ENCODE results near the gene DTX3.
"Not testable (repeated sequence)": the region's sequence is repeated elsewhere in the genome, so short reads cannot be mapped to it uniquely, and the experiment has no call there.

DTX3 gene, protein sequence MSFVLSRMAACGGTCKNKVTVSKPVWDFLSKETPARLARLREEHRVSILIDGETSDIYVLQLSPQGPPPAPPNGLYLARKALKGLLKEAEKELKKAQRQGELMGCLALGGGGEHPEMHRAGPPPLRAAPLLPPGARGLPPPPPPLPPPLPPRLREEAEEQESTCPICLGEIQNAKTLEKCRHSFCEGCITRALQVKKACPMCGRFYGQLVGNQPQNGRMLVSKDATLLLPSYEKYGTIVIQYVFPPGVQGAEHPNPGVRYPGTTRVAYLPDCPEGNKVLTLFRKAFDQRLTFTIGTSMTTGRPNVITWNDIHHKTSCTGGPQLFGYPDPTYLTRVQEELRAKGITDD

GRCh38 chr12:57604454-57604991 is at the start of gene DTX3:
Gene DTX3, plus strand, starts transcription at chr12:57604824. Its CDS starts 1,694 bp downstream, at chr12:57606518.
- DNase-seq, result peak; percentile 39

- no peak for DNase-seq
Measured at GRCh38 chr12:57554897-57555296, 49.7 kb upstream of the DTX3 start.

GRCh38 chr12:57558864-57559263 is 45.8 kb upstream of the DTX3 start:
- no peak for DNase-seq

GRCh38 chr12:57560516-57560915 is 44.1 kb upstream of the DTX3 start:
- DNase-seq, result no peak

- not testable (repeated sequence) for DNase-seq
Measured at GRCh38 chr12:57561117-57561516, 43.5 kb upstream of the DTX3 start.

- no peak for DNase-seq
Measured at GRCh38 chr12:57563358-57563757, 41.3 kb upstream of the DTX3 start.

- DNase-seq, result no peak
Measured at GRCh38 chr12:57564178-57564740, 40.4 kb upstream of the DTX3 start.

DNA sequence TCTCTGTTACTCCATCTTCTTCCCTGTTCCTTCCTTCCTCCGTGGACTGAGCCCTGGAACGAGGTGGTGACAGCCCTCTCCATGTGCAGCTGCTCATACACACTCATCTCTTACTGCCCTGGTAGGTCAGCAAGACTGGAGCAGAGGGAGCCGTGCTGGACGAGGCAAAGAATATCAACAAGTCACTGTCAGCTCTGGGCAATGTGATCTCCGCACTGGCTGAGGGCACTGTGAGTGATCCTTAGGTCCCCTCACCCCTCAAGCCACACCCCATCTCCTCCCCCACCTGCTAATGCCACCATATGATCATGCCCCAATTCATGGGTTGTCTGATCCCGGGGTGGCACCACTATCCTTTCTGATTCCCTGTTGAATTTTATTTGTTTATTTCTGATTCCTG is 35.8 kb upstream of the DTX3 start:
- no peak for DNase-seq

GRCh38 chr12:57569858-57570257 is 34.8 kb upstream of the DTX3 start:
- DNase-seq, result no peak

- not testable (repeated sequence) for DNase-seq
Measured at GRCh38 chr12:57570438-57570837, 34.2 kb upstream of the DTX3 start.

- no peak for DNase-seq
Measured at GRCh38 chr12:57571926-57572762, 32.5 kb upstream of the DTX3 start.

DNA sequence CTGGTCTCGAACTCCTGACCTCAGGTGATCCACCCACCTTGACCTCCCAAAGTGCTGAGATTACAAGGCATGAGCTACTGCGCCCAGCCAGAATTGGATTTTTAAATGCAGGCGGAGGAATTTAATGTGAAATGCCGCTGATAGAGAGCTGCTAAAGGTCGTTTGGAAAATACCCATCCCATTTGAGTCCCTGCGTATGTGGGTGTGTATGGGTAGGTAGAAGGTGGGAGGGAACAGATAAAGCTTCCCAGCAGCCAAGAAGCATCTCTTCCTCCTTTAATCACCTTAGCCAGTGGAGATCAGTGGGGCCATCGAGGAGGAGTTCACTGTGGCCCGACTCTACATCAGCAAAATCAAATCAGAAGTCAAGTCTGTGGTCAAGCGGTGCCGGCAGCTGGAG is 29.8 kb upstream of the DTX3 start:
- DNase-seq, result no peak

GRCh38 chr12:57575771-57576612 is 28.6 kb upstream of the DTX3 start:
- no peak for DNase-seq

- no peak for DNase-seq
Measured at GRCh38 chr12:57576613-57577160, 27.9 kb upstream of the DTX3 start.

DNA sequence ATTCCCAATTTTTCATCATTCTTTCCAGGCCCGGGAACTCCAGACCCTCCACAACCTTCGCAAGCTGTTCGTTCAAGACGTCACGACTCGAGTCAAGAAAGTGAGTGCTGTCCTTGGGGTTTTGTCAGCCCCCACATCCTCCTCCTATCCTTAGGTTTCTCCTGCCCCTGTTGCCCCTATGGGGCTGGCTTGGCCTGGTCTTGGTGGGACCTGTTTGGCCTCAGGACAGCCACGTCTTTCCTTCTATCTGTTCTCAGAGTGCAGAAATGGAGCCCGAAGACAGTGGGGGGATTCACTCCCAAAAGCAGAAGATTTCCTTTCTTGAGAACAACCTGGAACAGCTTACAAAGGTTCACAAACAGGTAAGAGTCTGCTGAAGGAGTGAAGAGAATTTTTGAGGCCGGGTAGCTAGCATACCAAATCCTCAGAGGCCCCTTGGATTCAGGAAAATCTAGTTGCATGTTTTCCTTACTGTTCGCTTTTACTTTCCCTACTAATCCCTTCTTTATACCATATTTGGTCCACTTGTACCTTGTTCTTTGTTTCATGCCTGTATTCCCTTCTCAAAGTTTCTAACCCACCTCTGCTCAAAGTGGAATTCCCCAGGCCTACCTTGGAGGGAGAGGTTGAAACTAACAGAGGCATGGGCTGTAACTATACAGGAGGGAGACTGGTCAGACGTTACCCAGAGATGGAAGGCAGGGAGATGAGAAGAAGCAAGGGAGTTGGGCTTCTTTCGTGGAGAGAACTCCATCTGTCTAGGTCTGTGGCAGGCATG is 26.5 kb upstream of the DTX3 start:
- DNase-seq, result no peak

- no peak for DNase-seq
Measured at GRCh38 chr12:57579011-57579410, 25.6 kb upstream of the DTX3 start.

- DNase-seq, result no peak
Measured at GRCh38 chr12:57579677-57580465, 24.8 kb upstream of the DTX3 start.

- no peak for DNase-seq
Measured at GRCh38 chr12:57580466-57580795, 24.2 kb upstream of the DTX3 start.

GRCh38 chr12:57581802-57582201 is 22.8 kb upstream of the DTX3 start:
- DNase-seq, result no peak

DNA sequence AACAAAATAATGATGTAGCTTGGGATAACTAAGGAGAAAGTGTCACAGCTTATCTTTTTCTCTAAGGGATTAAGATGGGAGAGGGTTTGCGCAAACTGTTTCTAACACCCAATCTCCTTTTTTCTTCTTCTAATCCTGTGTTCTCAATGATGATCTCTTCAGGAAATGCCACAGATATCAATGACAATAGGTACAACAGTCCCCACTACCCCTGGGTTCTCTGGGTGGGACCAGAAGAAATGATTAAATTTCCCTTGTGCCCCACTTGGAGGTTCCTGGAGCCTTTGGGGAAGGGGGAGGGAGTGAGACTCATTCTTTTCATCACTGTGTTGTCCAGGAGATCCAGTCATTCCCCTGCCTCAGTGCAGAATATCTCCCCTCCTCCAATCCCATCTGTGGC is 22.2 kb upstream of the DTX3 start:
- no peak for DNase-seq

Measured in activated CD8-positive, alpha-beta memory T cell treated with anti-CD3 and anti-CD28 coated beads, Interleukin-2, amount 50 U/mL, for 4 hours (primary cell).